K562 (cell line): ENCODE data around the gene HDAC5. TPM values are rescaled to one million over a fixed set of nuclear protein-coding genes. Genes with fewer than 3 reads are reported as not detected.

ENCODE experiments used
- ATAC-seq: fragments of 200-7000 bp; cut with Tn5 transposase; 3 replicates; pipeline ENCODE4 v1.9.1; 2020; ENCODE audit warnings: moderate library complexity
- BruUV-seq: library from RNA; stranded (reverse); fragments of 400-500 nt; replicated peaks from 2 replicates; lab custom pipeline; 2021; lab: Mats Ljungman, UMichigan
- CTCF ChIA-PET: fragments of 300-600 bp; formaldehyde crosslinking; extraction: SDS; loops from one replicate; lab custom pipeline; 2021; ENCODE audit warnings: low intra/inter-chr PET ratio; lab: Yijun Ruan, JAX
- POLR2A ChIA-PET: fragments of 300-600, 350-650 bp; sonication (Branson Sonifier 250); formaldehyde crosslinking; extraction: SDS; loops from one replicate; lab custom pipeline; 2021; ENCODE audit warnings: antibody characterized with exemption, inconsistent platforms; lab: Yijun Ruan, JAX
- DNase-seq, 4 experiments: peaks; one replicate each; pipeline versions ENCODE4 v3.0.0 to v3.0.0-alpha.2; 2011 to 2018; ENCODE audit warnings: low spot score in 3 of 4, mixed read lengths in 3 of 4; ENCODE audit errors: extremely low read depth in 1 of 4
- FAIRE-seq: peaks from 2 replicates; lab custom pipeline; 2011; peaks lifted over from hg19 to GRCh38; lab: Jason Lieb, UNC
- H2AFZ ChIP-seq: 2 replicates; pipeline ENCODE4 v1.6.0; 2011; ENCODE audit warnings: low read depth, low read length, control low read depth, inconsistent platforms
- H3K27ac ChIP-seq: fragments of 200-600 bp; 3 replicates; pipeline ENCODE4 v1.8.0; 2011; ENCODE audit warnings: low read depth, mild to moderate bottlenecking, control low read depth, inconsistent platforms, low read length, moderate library complexity, mixed read lengths; ENCODE audit errors: extremely low read depth
- H3K27me3 ChIP-seq, 2 experiments: fragments of 300-600 bp in 1 of 2; 2 replicates in 1 of 2; 3 replicates in 1 of 2; pipeline versions ENCODE4 v1.6.0 to v1.8.0; 2011; ENCODE audit warnings: inconsistent platforms in 2 of 2, low read length in 2 of 2, mild to moderate bottlenecking in 1 of 2, mixed read lengths in 1 of 2, moderate library complexity in 1 of 2; ENCODE audit not compliant: control insufficient read depth in 2 of 2, insufficient read depth in 2 of 2
- H3K36me3 ChIP-seq: fragments of 300-600 bp; 3 replicates; pipeline ENCODE4 v1.8.0; 2011; ENCODE audit warnings: mild to moderate bottlenecking, low read length, inconsistent platforms; ENCODE audit not compliant: control insufficient read depth, insufficient read depth
- H3K4me1 ChIP-seq, 2 experiments: fragments of 200-600 bp in 1 of 2; replicated peaks in 1 of 2; 2 replicates in 1 of 2; 3 replicates in 1 of 2; pipeline versions ENCODE4 v1.5.1 to v1.8.0; 2011; ENCODE audit warnings: inconsistent platforms in 2 of 2, low read length in 2 of 2, mild to moderate bottlenecking in 1 of 2, mixed read lengths in 1 of 2, moderate library complexity in 1 of 2; ENCODE audit not compliant: control insufficient read depth in 2 of 2, insufficient read depth in 2 of 2
- H3K4me2 ChIP-seq: 2 replicates; pipeline ENCODE4 v1.6.1; 2011; ENCODE audit warnings: low read length, control low read depth, inconsistent platforms, mixed read lengths; ENCODE audit not compliant: insufficient read depth
- H3K4me3 ChIP-seq: fragments of 200-600 bp; sonication (generic), shearing (Covaris generic); 2 replicates; pipeline ENCODE4 v1.5.1; 2016; ENCODE audit warnings: control low read depth, inconsistent platforms
- H3K79me2 ChIP-seq: fragments of 200-600 bp; 3 replicates; pipeline ENCODE4 v1.8.0; 2011; ENCODE audit warnings: low read length, inconsistent platforms; ENCODE audit not compliant: control insufficient read depth, insufficient read depth
- H3K9ac ChIP-seq, 2 experiments: 2 replicates each; pipeline versions ENCODE4 v1.6.0 to v1.6.1; 2011; ENCODE audit warnings: low read depth in 2 of 2, low read length in 2 of 2, control low read depth in 1 of 2, inconsistent platforms in 1 of 2, mild to moderate bottlenecking in 1 of 2, mixed read lengths in 1 of 2; ENCODE audit not compliant: insufficient read depth in 1 of 2
- H3K9me1 ChIP-seq: one replicate; pipeline ENCODE4 v1.6.0; 2011; ENCODE audit warnings: inconsistent platforms, mild to moderate bottlenecking, low read length, moderate library complexity; ENCODE audit not compliant: control insufficient read depth, insufficient read depth
- H3K9me3 ChIP-seq: replicated peaks from 2 replicates; pipeline ENCODE4 v1.5.1; 2011; ENCODE audit warnings: low read depth, low read length, inconsistent platforms; ENCODE audit not compliant: control insufficient read depth, insufficient read depth
- H4K20me1 ChIP-seq: replicated peaks from 2 replicates; pipeline ENCODE4 v1.6.1; 2011; ENCODE audit warnings: low read length, inconsistent platforms, mixed read lengths; ENCODE audit not compliant: control insufficient read depth, insufficient read depth
- CTCF ChIP-seq, 3 experiments: IDR thresholded peaks in 2 of 3; conservative IDR thresholded peaks in 1 of 3; 2 replicates each; pipeline ENCODE4 v1.5.1; 2011 to 2012; ENCODE audit warnings: low read length in 3 of 3, mild to moderate bottlenecking in 3 of 3, control low read depth in 2 of 3, improper control_type of control experiment in 1 of 3, inconsistent platforms in 1 of 3, low read depth in 1 of 3, mixed read lengths in 1 of 3, moderate library complexity in 1 of 3; ENCODE audit not compliant: insufficient read depth in 2 of 3
- PREB ChIP-seq: sonication (generic); formaldehyde crosslinking; IDR thresholded peaks from 2 replicates; pipeline ENCODE4 v1.8.1; 2023; ENCODE audit warnings: mild to moderate bottlenecking, missing genetic modification reagents
- RAD21 ChIP-seq, 2 experiments: fragments of 250-450 bp in 1 of 2; fragments of 450-650 bp in 1 of 2; sonication (Bioruptor Pico) in 1 of 2; formaldehyde crosslinking in 1 of 2; IDR thresholded peaks in 1 of 2; conservative IDR thresholded peaks in 1 of 2; 2 replicates each; pipeline versions ENCODE4 v1.4.0 to v1.8.0; 2020 to 2022; ENCODE audit warnings: mild to moderate bottlenecking in 2 of 2, moderate library complexity in 1 of 2
- REST ChIP-seq, 2 experiments: fragments of 450-650 bp; formaldehyde crosslinking in 1 of 2; IDR thresholded peaks; 2 replicates each; pipeline versions ENCODE4 v1.4.0 to v1.6.1; 2014 to 2020; ENCODE audit warnings: mild to moderate bottlenecking in 2 of 2, borderline replicate concordance in 1 of 2, low read depth in 1 of 2
- WGBS: fragments of 100-300 bp; shearing (Covaris generic); methylation state at CpG from one replicate; pipeline ENCODE4 v1.1.6; 2016; ENCODE audit warnings: low coverage, mixed read lengths; ENCODE audit not compliant: insufficient coverage; ENCODE audit errors: missing lambda C conversion rate; 5-methylcytosine and 5-hydroxymethylcytosine counted together
- in situ Hi-C: fragments of 300-500 bp; cut with MboI; formaldehyde crosslinking; loops from 4 replicates; pipeline ENCODE4 v1.15.0; 2018; ENCODE audit warnings: inconsistent platforms, mixed read lengths
- intact Hi-C: fragments of 100-400 bp; cut with micrococcal nuclease; formaldehyde crosslinking; loops from 2 replicates; pipeline ENCODE4 v1.14.2; 2022
- polyA plus RNA-seq, 8 experiments: library from polyadenylated mRNA; depleted of rRNA in 4 of 8; stranded (reverse) in 5 of 8; unstranded in 3 of 8; fragments of >200 nt; fragmentation: Nextera tagmentation in 2 of 8; fragmentation: Illumina TruSeq in 1 of 8; extraction: Ambion mirVana in 2 of 8; extraction: Trizol in 1 of 8; gene quantifications; 2 replicates each; pipeline versions ENCODE4 v1.2.1 to v1.2.3, GENCODE V29; 2011 to 2014; ENCODE audit warnings: inconsistent platforms in 1 of 8, missing spikeins in 1 of 8
- total RNA-seq, 7 experiments: library from RNA; depleted of rRNA in 6 of 7; stranded (reverse); fragments of >200 nt in 6 of 7; fragmentation: Illumina TruSeq in 2 of 7; extraction: Trizol in 2 of 7; gene quantifications; 2 replicates each; pipeline versions ENCODE4 v1.2.1 to v1.2.3, GENCODE V29; 2011 to 2021; ENCODE audit warnings: low replicate concordance in 1 of 7

The HDAC5 gene
- total and polyA plus RNA-seq, 9 of the 15 experiments (the other 6 are each of a cell fraction or from before 2014, with no cell fraction given), result 0.45 to 26.2 (median 16.4) TPM

GRCh38 chr17:44102849-44103622 is 20.4 kb downstream of the HDAC5 start:
- Histone ChIP-seq H3K9ac (peak overlapping the region in 1 of 2 experiments; percentile 73; a peak in 1 of 4 replicates), H3K4me3 (no peak overlapping the region), H4K20me1 (no peaks in the 10 kb centered on the region; the same call in 1 of the 2 replicates), H3K36me3 (no peaks in the 10 kb centered on the region; the same call in 2 of the 3 replicates), H3K79me2 (no peaks in the 10 kb centered on the region), H3K9me1 (peaks cover 3% of the 10 kb centered on the region), H2AFZ (no peak overlapping the region), H3K9me3 (no peaks in the 10 kb centered on the region), H3K27ac (no peak overlapping the region; the same call in 2 of the 3 replicates), H3K27me3 (no peaks in the 10 kb centered on the region), H3K4me2 (no peak overlapping the region), H3K4me1 (peaks cover 7 to 28% of the 10 kb centered on the region in 2 experiments; a peak in 4 of 5 replicates)
- intact Hi-C loops, result no loop called here
- in situ Hi-C loops, result no loop called here
- WGBS, result 76% methylated on average over 15 of the region's 16 CpGs
- DNase-seq (peak in 1 of 4 experiments; percentile 36), FAIRE-seq (no peak), ATAC-seq (peak; percentile 32; the same call in 2 of the 3 replicates)
- POLR2A ChIA-PET, result interaction anchor here (0.6 to 1.6 kb wide), 4 partner anchors 9 to 16 kb away, joined by 3 to 10 read pairs (median 3); no protein-coding TSS in a partner anchor
- CTCF ChIA-PET, result no interaction called here
- no peak for TF ChIP-seq PREB (CRISPR knock-in tag)
- TF ChIP-seq CTCF (IDR thresholded peaks at IDR 0.05 in 2 of 3, conservative IDR thresholded peaks at IDR 0.05 in 1 of 3; ENCODE audit: insufficient read depth in 2 of 3, low read depth in 1 of 3, low read length in 3 of 3), result peak in 2 of 3 experiments; percentile 52 to 71; a peak in 4 of 6 replicates
- peak in 1 of 2 experiments; percentile 19; a peak in 2 of 4 replicates for TF ChIP-seq RAD21 (CRISPR knock-in tag; conservative IDR thresholded peaks at IDR 0.05 in 1 of 2, IDR thresholded peaks at IDR 0.05 in 1 of 2)
- TF ChIP-seq REST (IDR thresholded peaks at IDR 0.05; ENCODE audit: borderline replicate concordance), result peak; percentile 15; the same call in 1 of the 2 replicates
- TF ChIP-seq REST (CRISPR knock-in tag; IDR thresholded peaks at IDR 0.05; ENCODE audit: low read depth), result no peak
- BruUV-seq, result no TSS peak
